B cell (primary cell): Measurements from ENCODE around the gene PDZD2. TPM values are rescaled to one million over a fixed set of nuclear protein-coding genes. Genes with fewer than 3 reads are reported as not detected.

Source experiments
- ATAC-seq: fragments of 200-7000 bp; cut with Tn5 transposase; one replicate; pipeline ENCODE4 v1.10.0; 2021; ENCODE audit warnings: low read depth, mild to moderate bottlenecking, moderate number of reproducible peaks, moderate library complexity
- CTCF ChIA-PET: fragments of 350-600 bp; sonication (Branson Sonifier 250); formaldehyde crosslinking; loops from one replicate; lab custom pipeline; 2021; ENCODE audit warnings: antibody characterized with exemption, inconsistent platforms; lab: Charles Lee
- POLR2A ChIA-PET: fragments of 350-600 bp; sonication (Branson Sonifier 250); formaldehyde crosslinking; loops from one replicate; lab custom pipeline; 2021; ENCODE audit warnings: antibody characterized with exemption; lab: Charles Lee
- DNase-seq: peaks from one replicate; pipeline ENCODE4 v3.0.0; 2013
- H2AFZ ChIP-seq: 2 replicates; pipeline ENCODE4 v1.6.1; 2012; ENCODE audit warnings: mild to moderate bottlenecking, low read depth, low read length; ENCODE audit not compliant: insufficient read depth, poor library complexity, severe bottlenecking
- H3K27ac ChIP-seq, 2 donors: 1 replicate in 1 of 2; 2 replicates in 1 of 2; pipeline ENCODE4 v1.5.1; 2012 to 2013; ENCODE audit warnings: low read length in 2 of 2, mild to moderate bottlenecking in 2 of 2, moderate library complexity in 1 of 2
- H3K27me3 ChIP-seq, 4 experiments: fragments of 200-600 bp in 1 of 4; sonication (generic) in 1 of 4; replicated peaks in 1 of 4; 1 replicate in 2 of 4; 2 replicates in 2 of 4; pipeline versions ENCODE4 v1.6.1 to v1.7.0; 2013 to 2016; ENCODE audit warnings: low read length in 3 of 4, mild to moderate bottlenecking in 2 of 4, mixed read lengths in 1 of 4, moderate library complexity in 1 of 4; ENCODE audit not compliant: insufficient read depth in 4 of 4, control insufficient read depth in 3 of 4; ENCODE audit errors: control extremely low read depth in 1 of 4
- H3K36me3 ChIP-seq, 2 experiments: replicated peaks in 1 of 2; 1 replicate in 1 of 2; 2 replicates in 1 of 2; pipeline versions ENCODE4 v1.6.1 to v1.7.1; 2013; ENCODE audit warnings: low read length in 1 of 2; ENCODE audit not compliant: insufficient read depth in 2 of 2, control insufficient read depth in 1 of 2; ENCODE audit errors: control extremely low read depth in 1 of 2, extremely low read depth in 1 of 2
- H3K4me1 ChIP-seq, 2 donors: fragments of 200-600 bp in 1 of 2; sonication (generic) in 1 of 2; 1 replicate in 1 of 2; 2 replicates in 1 of 2; pipeline versions ENCODE4 v1.5.1 to v1.6.1; 2013 to 2017; ENCODE audit warnings: low read length in 2 of 2; ENCODE audit not compliant: control insufficient read depth in 2 of 2, insufficient read depth in 2 of 2
- H3K4me2 ChIP-seq: replicated peaks from 2 replicates; pipeline ENCODE3; 2012; ENCODE audit warnings: mild to moderate bottlenecking, low read depth, low read length; ENCODE audit not compliant: poor library complexity, severe bottlenecking
- H3K4me3 ChIP-seq, 5 experiments: fragments of 200-600 bp in 1 of 5; sonication (generic) in 1 of 5; 1 replicate in 3 of 5; 2 replicates in 2 of 5; pipeline versions ENCODE4 v1.5.1 to v1.7.0; 2011 to 2016; ENCODE audit warnings: low read length in 4 of 5, mild to moderate bottlenecking in 4 of 5, low read depth in 2 of 5, control low read depth in 1 of 5, moderate library complexity in 1 of 5; ENCODE audit not compliant: insufficient read depth in 1 of 5; ENCODE audit errors: control extremely low read depth in 1 of 5, extremely low read depth in 1 of 5
- H3K79me2 ChIP-seq: fragments of 200-600 bp; sonication (generic); one replicate; pipeline ENCODE4 v1.6.0; 2016; ENCODE audit warnings: low read length; ENCODE audit not compliant: control insufficient read depth, insufficient read depth
- H3K9ac ChIP-seq: fragments of 200-600 bp; sonication (generic); 2 replicates; pipeline ENCODE4 v1.6.1; 2017; ENCODE audit warnings: mild to moderate bottlenecking, low read length, moderate library complexity
- H3K9me3 ChIP-seq, 3 donors: one replicate each; pipeline versions ENCODE4 v1.6.1 to v1.7.1; 2013; ENCODE audit warnings: low read length in 2 of 3; ENCODE audit not compliant: control insufficient read depth in 2 of 3, insufficient read depth in 1 of 3; ENCODE audit errors: control extremely low read depth in 1 of 3
- H4K20me1 ChIP-seq: 2 replicates; pipeline ENCODE4 v1.6.0; 2012; ENCODE audit warnings: mild to moderate bottlenecking, low read length; ENCODE audit not compliant: insufficient read depth, control insufficient read depth, poor library complexity, severe bottlenecking
- H3K27ac Mint-ChIP-seq: one replicate; pipeline ENCODE4 v1.8.0; 2021; ENCODE audit warnings: mixed read lengths
- H3K27me3 Mint-ChIP-seq: one replicate; pipeline ENCODE4 v1.8.0; 2021; ENCODE audit warnings: mixed read lengths
- H3K4me1 Mint-ChIP-seq: one replicate; pipeline ENCODE4 v1.8.0; 2021; ENCODE audit warnings: mixed read lengths
- H3K4me3 Mint-ChIP-seq: one replicate; pipeline ENCODE4 v1.8.0; 2021; ENCODE audit warnings: mixed read lengths
- H3K9me3 Mint-ChIP-seq: one replicate; pipeline ENCODE4 v1.8.0; 2022; ENCODE audit warnings: mixed read lengths; ENCODE audit not compliant: insufficient read depth
- CTCF ChIP-seq: fragments of 200-600 bp; IDR thresholded peaks from one replicate; pipeline ENCODE4 v1.8.0; 2022; ENCODE audit warnings: antibody characterized with exemption, mild to moderate bottlenecking
- EZH2 ChIP-seq: IDR thresholded peaks from 2 replicates; pipeline ENCODE4 v1.6.1; 2012; ENCODE audit warnings: borderline replicate concordance, low read depth, mild to moderate bottlenecking, moderate library complexity, low read length; ENCODE audit not compliant: insufficient read depth, poor library complexity, severe bottlenecking
- WGBS: methylation state at CpG from one replicate; pipeline ENCODE4 v1.1.5; 2013; ENCODE audit warnings: missing lambda C conversion rate; ENCODE audit not compliant: insufficient coverage; 5-methylcytosine and 5-hydroxymethylcytosine counted together
- intact Hi-C: fragments of 100-400 bp; cut with micrococcal nuclease; formaldehyde crosslinking; loops from one replicate; pipeline ENCODE4 v1.10.0; 2022
- polyA plus RNA-seq: library from polyadenylated mRNA; depleted of rRNA; stranded (reverse); fragments of >200 nt; gene quantifications from 2 replicates; pipeline ENCODE4 v1.2.3, GENCODE V29; 2012
- total RNA-seq, 2 donors: library from RNA; stranded (reverse); fragments of 120-200 nt in 1 of 2; gene quantifications; 1 replicate in 1 of 2; 2 replicates in 1 of 2; pipeline versions ENCODE4 v1.2.3 to v1.2.4, GENCODE V29; 2013 to 2022

Gene PDZD2
- total and polyA plus RNA-seq, 2 donors (not counting 1 experiment from before 2014, with no cell fraction given) = not detected

- Histone ChIP-seq H3K4me3 (no peak overlapping the region), H2AFZ (no peak overlapping the region), H3K9ac (no peak overlapping the region), H3K27ac (no peak overlapping the region), H3K79me2 (no peaks in the 10 kb centered on the region), H3K4me2 (no peak overlapping the region), H3K36me3 (no peaks in the 10 kb centered on the region), H3K4me1 (no peaks in the 10 kb centered on the region), H4K20me1 (no peaks in the 10 kb centered on the region), H3K9me3 (peaks cover 0 to 4% (median 0%) of the 10 kb centered on the region in 3 donors), H3K27me3 (no peaks in the 10 kb centered on the region)
- POLR2A ChIA-PET = no interaction called here
- TF ChIP-seq EZH2 = no peak
- TF ChIP-seq CTCF = no peak
- Mint-ChIP-seq H3K9me3 (no peaks in the 10 kb centered on the region), H3K27me3 (no peaks in the 10 kb centered on the region), H3K4me1 (no peaks in the 10 kb centered on the region), H3K27ac (no peak overlapping the region), H3K4me3 (no peak overlapping the region)
- WGBS = 91% methylated on average over 7 of the region's 7 CpGs
- CTCF ChIA-PET = no interaction called here
- DNase-seq (no peak), ATAC-seq (no peak)
- intact Hi-C loops = no loop called here
These were observed 298.3 kb downstream of the PDZD2 start for GRCh38 chr5:31937226-31937625.

GRCh38 chr5:31937703-31938102 lies 298.8 kb downstream of the PDZD2 start:
- Histone ChIP-seq H4K20me1 (no peaks in the 10 kb centered on the region), H3K79me2 (no peaks in the 10 kb centered on the region), H3K27me3 (no peaks in the 10 kb centered on the region), H3K9me3 (peaks cover 0 to 4% (median 0%) of the 10 kb centered on the region in 3 donors), H3K36me3 (no peaks in the 10 kb centered on the region), H3K4me1 (no peaks in the 10 kb centered on the region), H2AFZ (no peak overlapping the region), H3K4me3 (no peak overlapping the region), H3K9ac (no peak overlapping the region), H3K4me2 (no peak overlapping the region), H3K27ac (no peak overlapping the region)
- CTCF ChIA-PET = no interaction called here
- Mint-ChIP-seq H3K9me3 (no peaks in the 10 kb centered on the region), H3K27ac (no peak overlapping the region), H3K4me1 (no peaks in the 10 kb centered on the region), H3K4me3 (no peak overlapping the region), H3K27me3 (no peaks in the 10 kb centered on the region)
- no peak for DNase-seq
- 86% methylated on average over 5 of the region's 5 CpGs for WGBS
- TF ChIP-seq EZH2 (no peak), CTCF (no peak)
- POLR2A ChIA-PET = no interaction called here
- no peak for ATAC-seq
- intact Hi-C loops = no loop called here
